Inflammatory macrophage treated with lipopolysaccharide for 1 hour (primary cell): ENCODE data around the gene NEK3.
A peak's percentile ranks its signal among the peaks of the same experiment; 100 is the strongest.
"Not testable (repeated sequence)": the region's sequence is repeated elsewhere in the genome, so short reads cannot be mapped to it uniquely, and the experiment has no call there.

Experiments
- DNase-seq, 2 donors: peaks; one replicate each; pipeline ENCODE4 v3.0.0-alpha.2; 2020 to 2022

The NEK3 gene

DNA sequence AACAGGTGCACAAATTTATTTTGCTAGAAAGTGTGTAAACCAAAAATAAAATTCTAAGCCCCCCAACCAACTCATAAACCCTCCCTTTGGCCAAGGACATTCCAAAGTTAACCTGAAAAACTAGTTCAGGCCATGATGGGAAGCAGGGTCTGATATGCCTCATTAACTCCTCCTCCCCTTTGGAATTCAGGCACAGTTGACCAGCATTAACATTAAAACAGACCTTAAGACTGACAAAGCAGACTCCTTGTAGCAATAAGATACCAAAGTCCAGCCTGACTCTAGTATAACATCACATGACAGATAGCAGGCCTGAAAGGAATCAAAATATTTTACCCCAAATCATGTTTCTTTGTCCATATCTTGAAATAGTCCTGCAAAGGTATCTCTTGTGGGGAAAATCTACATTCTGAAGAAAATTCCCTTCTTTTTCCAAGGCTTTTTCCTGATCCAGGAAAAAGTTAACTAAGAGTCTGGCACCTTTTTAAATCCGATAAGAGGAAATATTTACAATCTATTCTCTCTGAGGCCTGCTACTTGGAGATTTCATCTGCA lies 50.2 kb downstream of the NEK3 start:
- no peak for DNase-seq

DNA sequence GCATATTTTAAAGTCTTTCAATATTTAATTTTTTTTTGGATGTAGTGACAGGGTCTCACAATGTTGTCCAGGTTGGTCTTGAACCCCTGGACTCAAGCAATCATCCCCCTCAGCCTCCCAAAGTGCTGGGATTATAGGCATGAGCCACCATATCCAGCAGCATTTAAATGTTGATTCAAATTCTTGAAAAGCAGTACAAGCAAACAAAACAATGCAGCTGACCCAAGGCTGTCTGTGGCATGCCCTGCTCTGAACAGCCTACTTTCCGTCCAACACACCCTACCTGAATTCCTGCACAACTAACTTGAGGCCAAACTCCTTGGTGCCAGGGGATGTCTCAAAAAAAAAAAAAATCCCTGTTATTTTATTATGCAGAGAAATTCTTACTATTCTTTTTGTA lies 53.6 kb downstream of the NEK3 start:
- DNase-seq = no peak

DNA sequence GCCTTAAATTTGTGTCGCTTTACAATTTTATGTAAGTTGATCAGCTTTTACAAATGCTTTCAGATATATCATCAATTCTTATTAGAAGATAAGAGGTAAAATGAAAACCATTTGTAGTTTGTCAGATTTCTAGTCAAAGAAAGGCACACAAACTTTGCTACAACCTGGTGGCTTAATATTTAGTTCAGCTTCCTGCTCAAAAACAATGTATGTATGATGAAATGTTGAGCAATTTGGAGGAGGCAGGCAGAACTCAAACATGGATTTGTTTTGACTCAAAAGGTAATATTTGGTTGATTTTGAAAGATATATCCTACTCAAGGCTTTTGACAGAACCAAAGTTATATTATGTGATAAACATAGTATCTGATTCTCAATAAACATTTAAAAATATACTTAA lies 54.8 kb downstream of the NEK3 start:
- peak in 1 of 2 donors; percentile 2 for DNase-seq

DNA sequence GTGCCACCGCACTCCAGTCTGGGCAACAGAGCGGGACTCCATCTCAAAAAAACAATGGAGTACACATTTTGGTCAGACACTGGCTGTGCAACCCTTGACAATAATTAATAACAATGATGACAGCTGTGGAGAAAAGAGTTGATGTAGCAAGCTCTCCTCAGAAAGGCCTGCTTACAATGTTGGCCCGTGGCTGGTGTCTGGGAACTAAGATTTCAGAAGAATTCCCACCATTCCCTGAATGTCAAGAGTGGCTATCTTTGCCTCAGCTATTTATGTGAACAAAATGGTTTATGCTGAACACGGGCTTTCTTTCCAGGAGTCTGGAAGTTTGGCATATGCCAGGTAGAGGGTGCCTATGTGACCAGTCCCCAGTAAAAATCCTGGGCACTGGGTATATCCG lies 56.0 kb downstream of the NEK3 start:
- DNase-seq = no peak

DNA sequence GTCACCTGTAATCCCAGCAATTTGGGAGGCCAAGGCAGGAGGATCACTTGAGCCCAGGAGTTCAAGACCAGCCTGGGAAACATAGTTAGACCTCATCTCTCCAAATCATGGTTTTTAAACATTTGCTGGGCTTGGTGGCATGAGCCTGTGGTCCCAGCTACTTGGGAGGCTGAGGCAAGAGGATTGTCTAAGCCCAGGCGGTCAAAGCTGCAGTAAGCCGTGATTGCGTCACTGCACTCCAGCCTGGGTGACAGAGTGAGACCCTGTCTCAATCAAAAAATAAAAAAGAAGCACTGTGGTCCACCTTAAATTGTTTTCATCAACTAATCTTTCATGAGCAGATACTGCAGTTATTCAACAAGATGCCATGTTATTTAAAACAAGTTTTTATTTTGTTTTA lies 57.0 kb downstream of the NEK3 start:
- not testable (repeated sequence) for DNase-seq

DNA sequence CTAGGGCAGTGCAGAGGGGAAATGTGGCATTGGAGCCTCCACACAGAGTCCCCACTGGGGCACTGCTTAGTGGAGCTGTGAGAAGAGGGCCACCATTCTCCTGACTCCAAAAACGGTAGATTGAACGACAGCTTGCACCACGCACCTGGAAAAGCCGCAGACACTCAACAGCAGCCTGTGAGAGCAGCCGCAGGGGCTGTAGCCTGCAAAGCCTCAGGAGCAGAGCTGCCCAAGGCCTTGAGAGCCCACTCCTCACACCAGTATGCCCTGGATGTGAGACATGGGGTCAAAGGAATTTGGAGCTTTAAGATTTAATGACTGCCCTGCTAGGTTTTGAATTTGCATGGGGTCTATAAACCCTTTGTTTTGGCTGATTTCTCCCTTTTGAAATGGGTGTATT lies 62.2 kb downstream of the NEK3 start:
- no peak for DNase-seq

DNA sequence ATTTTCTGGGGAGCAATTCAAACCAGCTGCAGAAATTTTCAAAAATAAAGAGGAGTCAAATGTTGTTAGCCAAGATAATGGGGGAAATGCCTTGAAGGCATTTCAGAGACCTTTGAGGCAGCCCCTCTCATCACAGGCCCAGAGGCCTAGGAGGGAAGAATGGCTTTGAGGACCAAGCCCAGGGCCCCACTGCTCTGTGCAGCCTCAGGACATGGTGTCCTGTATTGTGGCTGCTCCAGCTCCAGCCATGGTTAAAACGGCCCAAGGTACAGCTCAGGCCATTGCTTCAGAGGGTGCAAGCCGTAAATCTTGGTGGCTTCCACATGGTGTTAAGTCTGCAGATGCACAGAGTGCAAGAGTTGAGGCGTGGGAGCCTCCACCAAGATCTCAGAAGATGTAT lies 62.6 kb downstream of the NEK3 start:
- no peak for DNase-seq

DNA sequence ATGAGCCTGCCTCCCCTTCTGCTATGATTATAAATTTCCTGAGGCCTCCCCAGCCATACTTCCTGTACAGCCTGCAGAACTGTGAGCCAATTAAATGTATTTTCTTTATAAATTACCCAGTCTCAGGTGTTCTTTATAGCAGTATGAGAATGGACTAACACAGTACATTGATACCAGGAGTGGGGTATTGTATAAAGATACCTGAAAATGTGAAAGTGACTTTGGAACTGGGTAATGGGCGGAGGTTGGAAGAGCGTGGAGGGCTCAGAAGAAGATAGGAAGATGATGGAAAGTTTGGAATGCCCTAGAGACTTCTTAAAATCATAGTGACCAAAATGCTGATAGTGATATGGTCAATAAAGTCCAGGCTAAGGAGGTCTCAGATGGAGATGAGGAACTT lies 63.3 kb downstream of the NEK3 start:
- DNase-seq = no peak

DNA sequence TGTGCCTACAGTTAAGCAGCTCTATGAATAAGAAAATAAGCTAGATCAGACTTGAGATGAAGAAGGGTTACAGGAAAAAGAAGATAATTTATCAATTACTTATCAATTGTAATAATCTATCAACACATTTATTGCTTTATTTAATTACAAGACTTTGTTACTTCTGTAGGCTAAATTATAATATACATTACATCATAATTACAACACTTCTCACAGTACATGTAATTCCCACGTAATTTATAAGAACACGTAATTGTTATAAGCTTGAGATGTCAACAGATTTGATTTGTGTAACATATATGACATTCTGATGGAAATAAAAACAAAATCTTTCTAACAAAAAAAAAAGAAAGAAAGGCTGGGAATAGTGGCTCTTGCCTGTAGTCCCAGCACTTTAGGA lies 67.3 kb downstream of the NEK3 start:
- DNase-seq = no peak

DNA sequence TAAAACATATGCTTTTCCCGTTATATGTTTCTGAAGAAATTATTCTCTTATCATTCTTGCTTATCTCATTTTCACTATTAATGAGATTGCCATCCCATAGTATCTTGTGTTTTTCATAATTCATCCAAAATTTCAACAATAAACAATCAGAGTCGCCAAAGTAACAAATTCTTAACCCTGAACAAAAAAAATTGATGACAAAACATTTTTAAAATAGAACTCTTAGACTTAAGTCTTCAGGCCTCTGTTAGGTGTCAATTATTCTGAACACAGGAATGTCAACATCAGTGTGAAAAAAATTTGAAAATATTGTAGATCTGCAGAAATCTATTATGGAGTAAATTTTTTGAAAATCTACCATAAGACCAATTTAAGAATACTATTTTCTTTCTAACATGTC lies 67.9 kb downstream of the NEK3 start:
- DNase-seq = no peak

DNA sequence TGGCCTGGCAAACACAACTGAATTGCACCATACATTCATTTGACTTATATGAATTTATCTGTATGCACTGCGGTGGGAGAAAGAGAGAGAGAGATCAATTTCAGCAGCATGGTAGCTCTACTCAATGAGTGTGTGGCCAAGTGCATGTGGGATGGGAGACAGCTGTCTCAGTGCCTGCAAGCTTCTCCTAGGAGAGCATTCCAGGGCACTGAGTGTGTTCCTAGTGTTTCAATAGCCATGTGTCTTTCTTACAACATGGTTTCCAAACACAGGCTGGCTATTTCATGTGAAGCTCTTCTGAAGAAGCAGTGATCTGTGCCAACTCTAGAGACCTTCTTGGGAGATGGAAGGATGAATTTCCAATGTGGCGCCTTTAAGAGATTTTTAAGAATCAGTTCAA lies 74.0 kb downstream of the NEK3 start:
- DNase-seq = no peak

DNA sequence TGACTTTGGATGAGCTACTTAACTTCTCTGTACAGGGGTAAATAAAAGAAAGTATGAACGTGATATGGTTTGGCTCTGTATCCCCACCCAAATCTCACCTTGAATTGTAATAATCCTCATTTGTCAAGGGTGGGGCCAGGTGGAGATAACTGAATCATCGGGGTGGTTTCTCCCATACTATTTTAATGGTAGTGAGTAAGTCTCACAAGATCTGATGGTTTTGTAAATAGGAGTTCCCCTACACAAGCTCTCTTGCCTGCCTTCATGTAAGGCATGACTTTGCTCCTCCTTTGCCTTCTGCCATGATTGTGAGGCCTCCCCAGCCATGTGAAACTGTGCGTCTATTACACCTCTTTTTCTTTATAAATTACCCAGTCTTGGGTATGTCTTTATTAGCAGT lies 74.4 kb downstream of the NEK3 start:
- DNase-seq = peak in 1 of 2 donors; percentile 19
